Nephron (organoid): ENCODE measurements around the gene PIGQ.

Source experiments
- H3K27ac Mint-ChIP-seq, 3 experiments: 2 replicates each; pipeline ENCODE4 v1.8.0; 2020; ENCODE audit warnings: mixed read lengths in 3 of 3, mild to moderate bottlenecking in 2 of 3, moderate library complexity in 1 of 3
- H3K27me3 Mint-ChIP-seq: 2 replicates; pipeline ENCODE4 v1.8.0; 2021; ENCODE audit warnings: low read depth, mild to moderate bottlenecking, moderate library complexity, mixed read lengths
- H3K36me3 Mint-ChIP-seq: 2 replicates; pipeline ENCODE4 v1.8.0; 2020; ENCODE audit warnings: low read depth, mixed read lengths
- H3K4me1 Mint-ChIP-seq: 2 replicates; pipeline ENCODE4 v1.8.0; 2020; ENCODE audit warnings: mixed read lengths
- H3K4me3 Mint-ChIP-seq, 3 experiments: 2 replicates each; pipeline ENCODE4 v1.8.0; 2020; ENCODE audit warnings: mild to moderate bottlenecking in 3 of 3, mixed read lengths in 3 of 3, moderate library complexity in 2 of 3
- H3K9me3 Mint-ChIP-seq: 2 replicates; pipeline ENCODE4 v1.8.0; 2020; ENCODE audit warnings: mixed read lengths
- CTCF ChIP-seq, 3 experiments: fragments of 200-600 bp; sonication (generic); IDR thresholded peaks; one replicate each; pipeline ENCODE4 v1.5.0; 2021; ENCODE audit warnings: antibody characterized with exemption in 3 of 3; ENCODE audit not compliant: unreplicated experiment in 3 of 3

PIGQ gene

GRCh38 chr16:582614-583331 is 13.0 kb downstream of the PIGQ start:
- H3K9me3 Mint-ChIP-seq = no peaks in the 10 kb centered on the region
- H3K4me1 Mint-ChIP-seq = peaks cover 16% of the 10 kb centered on the region

GRCh38 chr16:583470-583814 is 13.7 kb downstream of the PIGQ start:
- Mint-ChIP-seq H3K27ac (no peak overlapping the region), H3K9me3 (no peaks in the 10 kb centered on the region), H3K27me3 (peaks cover 4% of the 10 kb centered on the region)

More at GRCh38 chr16:582614-583331, 13.0 kb downstream of the PIGQ start:
- Mint-ChIP-seq H3K27ac (no peak overlapping the region), H3K4me3 (no peak overlapping the region), H3K36me3 (no peaks in the 10 kb centered on the region), H3K27me3 (peaks cover 4% of the 10 kb centered on the region)
- no peak for TF ChIP-seq CTCF (IDR thresholded peaks at IDR 0.05; ENCODE audit: unreplicated experiment in 3 of 3)

GRCh38 chr16:583815-584591 is 14.2 kb downstream of the PIGQ start:
- TF ChIP-seq CTCF (IDR thresholded peaks at IDR 0.05; ENCODE audit: unreplicated experiment in 3 of 3) = no peak
- Mint-ChIP-seq H3K4me1 (peaks cover 16% of the 10 kb centered on the region), H3K9me3 (no peaks in the 10 kb centered on the region), H3K27me3 (peaks cover 4% of the 10 kb centered on the region), H3K27ac (no peak overlapping the region), H3K36me3 (no peaks in the 10 kb centered on the region), H3K4me3 (no peak overlapping the region)

More at GRCh38 chr16:583470-583814, 13.7 kb downstream of the PIGQ start:
- Mint-ChIP-seq H3K36me3 (no peaks in the 10 kb centered on the region), H3K4me3 (no peak overlapping the region), H3K4me1 (peaks cover 16% of the 10 kb centered on the region)
- TF ChIP-seq CTCF (IDR thresholded peaks at IDR 0.05; ENCODE audit: unreplicated experiment in 3 of 3) = no peak

- Mint-ChIP-seq H3K4me1 (peaks cover 16% of the 10 kb centered on the region), H3K27me3 (peaks cover 4% of the 10 kb centered on the region), H3K27ac (peak overlapping the region in 2 of 3 experiments; percentile 25 to 40), H3K36me3 (no peaks in the 10 kb centered on the region), H3K4me3 (peak overlapping the region in 2 of 3 experiments; percentile 16 to 46), H3K9me3 (no peaks in the 10 kb centered on the region)
- no peak for TF ChIP-seq CTCF (IDR thresholded peaks at IDR 0.05; ENCODE audit: unreplicated experiment in 3 of 3)
Measured at GRCh38 chr16:585351-585750, 15.6 kb downstream of the PIGQ start.

- H3K36me3 Mint-ChIP-seq = no peaks in the 10 kb centered on the region
- TF ChIP-seq CTCF (IDR thresholded peaks at IDR 0.05; ENCODE audit: unreplicated experiment in 3 of 3) = no peak
- H3K27ac Mint-ChIP-seq = peak overlapping the region in 1 of 3 experiments; percentile 40
- peak overlapping the region; percentile 16 to 46 (median 29) for H3K4me3 Mint-ChIP-seq
- H3K4me1 Mint-ChIP-seq = peaks cover 23% of the 10 kb centered on the region
- H3K9me3 Mint-ChIP-seq = no peaks in the 10 kb centered on the region
- H3K27me3 Mint-ChIP-seq = peaks cover 7% of the 10 kb centered on the region
Measured at GRCh38 chr16:586047-586644, 16.4 kb downstream of the PIGQ start.
